GM10248 (cell line): ENCODE data around the gene MICALL2.

Source experiments
- CTCF ChIA-PET: fragments of 300-600 bp; sonication (Branson Sonifier 250); formaldehyde crosslinking; extraction: SDS; loops from one replicate; lab custom pipeline; 2021; ENCODE audit warnings: antibody characterized with exemption; lab: Yijun Ruan, JAX
- POLR2A ChIA-PET: fragments of 350-650 bp; sonication (Branson Sonifier 250); formaldehyde crosslinking; extraction: SDS; loops from one replicate; lab custom pipeline; 2020; ENCODE audit warnings: antibody characterized with exemption; lab: Yijun Ruan, JAX
- DNase-seq: peaks from one replicate; pipeline ENCODE4 v3.0.0; 2012; ENCODE audit errors: extremely low spot score
- CTCF ChIP-seq: IDR thresholded peaks from 2 replicates; pipeline ENCODE4 v1.5.1; 2012; ENCODE audit warnings: mild to moderate bottlenecking, low read depth; ENCODE audit errors: extremely low read depth, missing control alignments, control extremely low read depth

MICALL2 gene

GRCh38 chr7:1393421-1393820, 65.8 kb downstream of the MICALL2 start:
- CTCF ChIA-PET = no interaction called here
- POLR2A ChIA-PET = no interaction called here
- TF ChIP-seq CTCF = no peak

GRCh38 chr7:1392556-1392955, 66.7 kb downstream of the MICALL2 start:
- TF ChIP-seq CTCF = no peak
- POLR2A ChIA-PET = no interaction called here
- CTCF ChIA-PET = no interaction called here

More at GRCh38 chr7:1393421-1393820, 65.8 kb downstream of the MICALL2 start:
- no peak for DNase-seq

GRCh38 chr7:1391449-1391848, 67.8 kb downstream of the MICALL2 start:
- CTCF ChIA-PET = no interaction called here
- TF ChIP-seq CTCF = no peak
- no peak for DNase-seq
- POLR2A ChIA-PET = no interaction called here

More at GRCh38 chr7:1392556-1392955, 66.7 kb downstream of the MICALL2 start:
- DNase-seq = no peak

- TF ChIP-seq CTCF = no peak
- POLR2A ChIA-PET = no interaction called here
- CTCF ChIA-PET = no interaction called here
- DNase-seq = no peak
These were observed 70.5 kb downstream of the MICALL2 start for GRCh38 chr7:1388703-1389335.

GRCh38 chr7:1388021-1388702, 71.1 kb downstream of the MICALL2 start:
- ChIA-PET CTCF (no interaction called here), POLR2A (no interaction called here)
- no peak for TF ChIP-seq CTCF
- no peak for DNase-seq

DNA sequence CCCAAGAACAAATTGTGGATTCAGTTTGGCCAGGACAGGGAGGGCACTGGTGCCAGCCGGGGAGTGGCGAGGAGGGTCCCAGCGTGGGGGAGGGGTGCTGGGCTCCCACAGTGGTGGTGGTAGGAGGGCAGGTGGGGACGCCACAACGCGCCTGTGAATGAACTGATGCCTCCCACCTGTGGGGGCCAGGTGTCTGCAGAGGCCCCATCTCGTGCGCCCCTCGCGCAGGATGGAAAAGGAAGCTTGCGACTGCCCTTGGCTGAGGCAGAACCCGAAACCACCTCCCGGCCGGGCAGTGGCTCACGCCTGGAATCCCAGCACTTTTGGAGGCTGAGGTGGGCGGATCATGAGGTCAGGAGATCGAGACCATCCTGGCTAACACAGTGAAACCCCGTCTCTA, 72.0 kb downstream of the MICALL2 start:
- no peak for TF ChIP-seq CTCF
- ChIA-PET POLR2A (no interaction called here), CTCF (no interaction called here)
- no peak for DNase-seq
